GM19395 (cell line): ENCODE measurements around the gene CSMD2.

Source experiments
- ATAC-seq: cut with Tn5 transposase; IDR thresholded peaks from one replicate; pipeline ENCODE4 v1.9.1; 2021; ENCODE audit warnings: mild to moderate bottlenecking, moderate library complexity; ENCODE audit not compliant: unreplicated experiment

CSMD2 gene

DNA sequence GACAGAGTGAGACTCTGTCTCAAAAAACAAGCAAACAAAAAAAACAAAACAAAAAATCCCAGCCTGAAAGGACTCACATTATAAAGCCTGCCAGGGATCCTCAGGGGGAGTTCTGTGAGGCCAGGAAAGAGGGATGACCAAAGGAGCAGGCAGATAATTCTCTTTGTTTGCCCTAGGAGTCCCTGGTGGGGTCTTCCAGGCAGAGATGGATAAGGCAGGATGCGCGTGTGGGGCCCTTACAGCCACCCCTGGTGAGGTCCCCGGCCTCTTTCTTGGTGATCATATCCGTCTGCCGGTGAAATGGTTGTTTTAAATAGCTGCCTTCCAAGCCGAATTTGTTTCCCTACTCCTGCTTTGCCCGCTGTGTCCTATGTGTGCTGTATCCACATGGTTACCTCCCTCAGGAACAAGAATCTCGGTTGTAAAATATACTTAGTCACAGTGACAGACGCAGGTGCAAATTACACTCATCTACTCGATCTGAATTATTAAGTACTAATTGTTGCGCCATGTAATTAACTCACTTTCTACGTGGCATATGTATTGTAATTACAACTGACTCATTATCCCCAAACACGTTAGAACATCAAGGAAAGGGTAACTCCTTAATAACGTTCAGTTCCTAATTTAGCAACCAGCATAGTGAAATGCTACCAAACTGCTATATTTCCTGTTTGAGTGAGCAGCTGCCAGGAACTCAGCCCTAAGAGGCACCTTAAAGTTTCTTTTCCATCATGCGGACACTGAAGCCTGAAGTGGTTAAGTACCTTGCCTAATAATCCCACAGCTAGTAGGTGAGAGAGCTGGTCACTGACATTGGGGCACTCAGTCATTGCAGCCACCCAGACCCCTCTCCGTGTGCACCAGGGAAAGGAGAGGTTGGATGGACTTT, 586.2 kb downstream of the CSMD2 start:
- no peak for ATAC-seq

DNA sequence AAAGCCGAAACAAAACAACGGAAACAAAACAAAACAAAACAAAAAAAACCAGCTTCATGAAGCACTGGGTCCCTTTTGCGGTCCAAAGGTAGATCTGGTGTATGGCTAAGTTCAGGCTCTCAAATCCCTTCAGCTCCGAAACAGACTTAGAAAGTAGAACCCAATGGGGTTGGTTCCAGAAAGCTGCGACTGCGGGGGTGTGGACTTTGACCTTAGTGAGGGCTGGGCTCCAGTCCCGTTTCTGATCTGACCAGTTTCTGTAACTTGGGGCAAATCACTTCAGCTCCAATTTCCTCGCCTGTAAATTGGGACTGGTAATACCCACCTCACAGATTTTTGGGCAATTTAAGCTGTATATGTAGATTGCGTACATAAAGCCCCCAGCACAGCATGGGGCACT, 587.4 kb downstream of the CSMD2 start:
- ATAC-seq: no peak

DNA sequence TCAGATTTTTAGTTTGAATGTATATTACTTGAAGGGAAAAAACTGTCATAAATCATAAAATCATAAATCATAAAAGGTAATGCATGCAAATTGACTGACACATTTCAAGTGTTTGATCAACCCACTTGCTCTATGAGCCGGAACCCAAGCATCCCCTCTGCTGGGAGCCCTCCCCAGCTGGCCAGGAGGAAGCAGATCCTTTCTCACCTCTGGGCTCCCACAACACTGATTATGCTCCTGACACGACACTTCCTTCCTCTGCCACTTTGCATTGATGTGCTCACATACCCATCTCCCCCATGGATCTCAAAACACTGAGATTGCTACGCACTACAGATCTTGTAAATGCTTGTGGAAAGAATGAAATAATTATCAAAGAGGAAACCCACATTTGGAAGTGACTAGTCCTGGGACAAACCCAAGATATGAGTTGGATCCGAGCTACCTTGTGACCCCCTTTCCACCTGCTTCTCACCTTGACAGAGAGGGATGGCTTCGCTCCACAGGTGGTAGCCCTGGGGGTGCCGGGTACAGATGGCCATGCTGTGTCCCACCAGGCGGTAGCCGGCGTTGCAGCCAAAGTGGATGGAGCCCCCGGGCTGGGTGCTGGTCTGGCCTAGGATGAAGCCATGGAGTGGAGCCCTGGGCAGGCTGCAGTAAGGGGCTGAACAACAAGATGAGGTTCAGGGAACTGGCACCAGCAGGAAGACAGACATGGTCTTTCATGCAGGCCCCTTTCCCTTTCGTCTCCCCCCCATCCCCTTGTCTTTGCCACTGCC, 588.0 kb downstream of the CSMD2 start:
- ATAC-seq: no peak

DNA sequence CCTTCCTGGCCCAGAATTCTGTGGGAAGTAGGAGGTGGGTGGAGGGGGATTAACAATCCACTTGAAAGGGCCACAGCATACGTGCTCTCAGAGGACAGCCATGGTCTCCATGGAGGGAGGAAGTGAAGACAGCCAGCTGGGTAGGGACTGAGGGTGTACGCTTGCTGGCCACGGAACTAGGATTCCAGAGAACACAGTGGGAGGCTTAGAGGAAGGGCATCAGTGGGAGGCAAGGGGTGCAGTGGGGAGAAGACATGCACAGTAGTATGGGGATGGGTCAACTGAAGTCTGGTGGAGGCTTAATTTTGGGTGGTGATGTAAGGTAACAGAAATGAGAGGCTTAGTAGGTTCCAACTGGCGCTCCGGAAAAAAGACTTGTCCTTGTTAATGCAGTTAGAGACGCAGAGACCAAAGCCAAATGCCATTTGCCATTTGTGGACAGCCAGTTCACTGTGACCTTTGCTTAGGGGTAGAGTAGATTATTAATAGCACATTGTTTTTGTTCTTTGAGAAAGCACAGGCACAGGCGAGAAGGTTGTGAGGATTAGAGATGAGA, 589.6 kb downstream of the CSMD2 start:
- no peak for ATAC-seq

DNA sequence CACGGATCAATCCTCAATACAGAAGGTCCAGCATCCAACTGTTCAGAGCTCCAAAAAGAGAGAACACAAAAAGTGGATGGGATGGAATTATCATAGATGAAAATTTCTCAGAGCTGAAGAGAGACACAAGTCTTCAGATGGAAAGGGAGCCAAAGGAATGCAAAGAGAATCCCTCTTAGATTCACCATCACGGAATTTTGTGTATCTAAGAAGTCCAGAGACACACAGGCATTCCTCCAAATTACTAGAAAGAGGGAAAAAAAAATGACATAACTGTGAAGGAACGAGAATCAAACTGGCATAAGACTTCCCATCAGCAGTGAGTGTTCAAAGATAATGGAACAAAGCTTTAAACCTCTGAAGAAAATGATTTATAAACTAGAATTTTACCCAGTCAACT, 591.4 kb downstream of the CSMD2 start:
- ATAC-seq: no peak

DNA sequence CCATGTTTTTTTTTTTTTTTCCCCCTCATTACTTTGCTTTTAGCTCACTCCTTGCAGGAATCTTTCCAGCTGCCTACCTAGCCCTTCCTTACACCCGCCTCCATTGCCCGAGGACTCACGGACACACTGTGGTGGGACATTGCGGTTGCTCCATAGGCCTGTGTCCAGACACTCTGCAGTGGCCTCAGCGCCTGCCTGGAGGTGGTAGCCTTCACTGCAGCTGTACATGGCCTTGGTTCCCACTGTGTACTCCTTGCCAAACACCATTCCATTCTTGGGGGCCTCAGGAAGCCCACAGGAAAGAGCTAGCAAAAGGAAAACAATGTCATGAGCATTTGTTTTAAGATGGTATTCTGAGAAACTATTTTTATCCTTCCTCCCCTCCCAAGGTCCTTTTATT, 592.6 kb downstream of the CSMD2 start:
- no peak for ATAC-seq

DNA sequence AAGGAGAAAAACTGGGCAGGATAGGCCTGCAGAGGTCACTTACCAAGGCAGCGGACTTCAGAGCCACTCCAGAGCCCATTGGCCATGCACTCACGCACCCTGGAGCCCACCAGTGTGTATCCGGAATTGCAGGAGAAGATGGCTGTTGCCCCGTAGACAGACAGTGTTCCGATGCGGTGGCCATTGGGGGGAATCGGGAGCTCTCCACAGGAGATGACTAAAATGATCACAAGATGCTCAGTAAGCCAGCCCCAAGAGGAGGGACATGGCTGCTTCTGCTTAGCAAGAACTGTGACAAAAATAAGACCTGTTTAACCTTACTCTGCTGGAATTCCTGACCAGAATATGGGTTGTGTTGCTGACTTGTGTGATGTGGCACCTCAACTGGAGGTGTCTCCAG, 595.7 kb downstream of the CSMD2 start:
- ATAC-seq: no peak

DNA sequence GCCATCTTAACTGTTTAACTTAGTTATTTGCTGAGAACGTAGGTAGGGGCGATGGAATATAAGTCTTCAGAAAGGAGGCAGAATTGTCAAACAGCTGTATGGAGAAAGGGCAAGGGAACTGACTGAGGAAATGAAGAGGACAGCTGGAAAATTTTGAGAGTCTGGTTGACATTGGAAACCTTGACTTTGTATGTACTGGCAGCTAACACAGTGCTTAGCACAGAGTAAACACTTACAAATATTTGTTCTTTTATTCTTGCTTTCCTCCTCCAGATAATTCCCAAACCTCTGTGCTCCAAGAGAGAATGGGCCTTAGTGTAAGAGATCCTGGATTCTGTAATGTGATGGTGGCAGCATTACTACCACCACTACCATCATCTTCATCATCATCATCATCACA, 601.3 kb downstream of the CSMD2 start:
- no peak for ATAC-seq

DNA sequence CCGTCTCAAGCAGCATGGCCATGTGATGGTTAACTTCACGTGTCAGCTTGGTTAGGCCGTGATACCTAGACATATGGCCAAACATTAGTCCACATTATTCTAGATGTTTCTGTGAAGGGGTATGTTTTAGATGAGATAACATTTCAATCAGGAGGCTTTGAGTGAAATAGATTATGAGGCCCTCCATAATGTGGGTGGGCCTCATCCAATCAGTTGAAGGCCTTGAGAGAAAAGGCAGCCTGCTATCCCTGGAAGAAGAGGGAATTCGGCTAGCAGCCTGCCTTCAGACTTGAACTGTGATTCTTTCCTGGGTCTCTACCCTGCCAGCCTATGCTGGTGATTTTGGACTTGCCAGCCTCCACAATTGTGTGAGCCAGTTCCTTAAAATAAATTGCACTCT, 602.5 kb downstream of the CSMD2 start:
- ATAC-seq: no peak

DNA sequence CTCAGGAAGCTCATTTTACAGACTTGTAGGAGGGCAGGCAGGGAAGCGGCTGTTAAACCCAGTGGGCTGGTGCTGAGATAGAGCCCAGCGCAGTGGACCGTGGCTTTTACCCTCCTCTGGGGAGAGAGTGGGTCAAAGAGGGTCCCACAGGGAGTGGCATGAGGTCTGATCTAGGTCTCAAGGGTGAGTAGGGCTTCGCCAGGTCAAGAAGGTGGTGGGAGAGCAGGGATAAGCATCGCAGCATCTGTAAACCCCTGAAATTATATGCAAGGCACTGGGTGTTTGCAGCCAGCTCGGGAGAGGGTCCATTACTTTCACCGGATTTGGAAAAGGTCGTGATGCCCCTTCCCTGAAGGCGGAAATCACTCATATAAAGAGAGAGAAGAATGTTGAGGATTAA, 603.5 kb downstream of the CSMD2 start:
- ATAC-seq: no peak

DNA sequence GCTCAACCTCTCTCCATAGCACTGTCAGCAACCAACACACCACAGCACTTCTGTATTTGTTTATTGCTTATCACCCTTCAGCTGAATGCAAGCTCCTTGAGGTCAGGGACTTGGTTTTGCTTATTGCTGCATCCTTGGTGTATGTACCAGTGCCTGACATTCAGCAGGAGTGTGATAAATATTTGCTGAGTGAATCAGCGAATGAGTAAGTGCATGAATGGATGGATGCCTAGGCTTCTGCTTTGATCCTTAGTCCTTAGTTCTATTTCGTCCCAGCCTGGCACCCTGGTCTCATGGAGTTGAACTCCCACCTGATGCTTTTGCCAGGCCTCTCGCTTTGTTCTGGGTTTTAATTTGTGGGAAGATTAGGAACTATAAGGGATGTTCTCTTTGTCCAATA, 604.4 kb downstream of the CSMD2 start:
- no peak for ATAC-seq

DNA sequence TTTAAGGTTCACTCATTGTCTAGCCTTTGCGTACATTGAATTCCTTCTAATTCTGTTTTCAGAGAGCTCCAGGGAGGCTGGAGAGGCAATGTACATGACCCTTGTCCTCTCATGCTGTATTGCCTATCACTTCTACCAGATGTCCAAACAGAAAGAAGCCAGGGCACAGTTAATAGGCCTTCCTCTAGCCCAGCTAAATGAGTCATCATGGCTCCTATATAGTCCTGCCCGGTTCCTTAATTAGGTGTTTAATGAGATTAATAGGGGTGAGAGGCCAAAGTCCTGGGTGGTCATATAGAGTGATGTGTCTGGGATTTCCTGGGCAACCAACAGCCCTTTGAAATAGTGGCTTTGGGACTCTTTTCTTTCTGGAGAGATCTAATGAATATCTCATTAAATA, 616.3 kb downstream of the CSMD2 start:
- ATAC-seq: no peak

DNA sequence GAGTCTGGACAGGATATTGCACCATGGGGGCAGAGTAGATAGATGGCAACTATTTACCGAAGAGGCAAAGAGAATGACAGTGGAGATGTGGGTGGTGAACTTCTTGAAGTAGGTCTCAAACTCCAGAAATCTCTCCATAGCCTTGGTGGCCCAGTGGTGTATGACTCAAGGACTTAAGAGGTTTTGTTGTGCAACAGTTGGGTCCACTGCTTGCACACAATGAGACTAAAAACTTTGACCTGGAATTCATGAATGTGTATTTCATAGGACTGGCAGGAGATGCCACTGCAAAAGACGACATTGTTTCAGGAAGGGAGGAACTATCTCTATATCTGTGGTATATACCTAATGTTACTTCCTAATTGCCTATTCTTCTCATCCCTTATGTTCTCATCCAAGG, 616.7 kb downstream of the CSMD2 start:
- no peak for ATAC-seq

DNA sequence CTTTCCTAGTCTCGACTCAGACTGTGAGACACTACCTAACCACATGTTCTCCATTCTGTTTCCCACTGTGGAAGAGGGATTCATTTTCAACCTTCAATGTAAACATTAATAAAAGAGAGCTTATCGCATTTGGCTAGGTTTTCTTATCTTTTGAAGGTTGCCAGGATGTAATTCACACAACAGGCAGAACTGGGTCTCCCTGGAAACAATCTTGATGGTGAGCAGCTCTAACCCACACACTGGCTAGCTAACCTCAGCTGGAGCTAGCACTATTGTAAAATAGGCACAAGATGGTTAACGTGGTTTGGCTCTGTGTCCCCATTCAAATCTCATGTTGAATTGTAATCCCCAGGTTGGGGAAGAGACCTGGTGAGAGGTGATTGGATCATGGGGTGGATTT, 617.5 kb downstream of the CSMD2 start:
- no peak for ATAC-seq

DNA sequence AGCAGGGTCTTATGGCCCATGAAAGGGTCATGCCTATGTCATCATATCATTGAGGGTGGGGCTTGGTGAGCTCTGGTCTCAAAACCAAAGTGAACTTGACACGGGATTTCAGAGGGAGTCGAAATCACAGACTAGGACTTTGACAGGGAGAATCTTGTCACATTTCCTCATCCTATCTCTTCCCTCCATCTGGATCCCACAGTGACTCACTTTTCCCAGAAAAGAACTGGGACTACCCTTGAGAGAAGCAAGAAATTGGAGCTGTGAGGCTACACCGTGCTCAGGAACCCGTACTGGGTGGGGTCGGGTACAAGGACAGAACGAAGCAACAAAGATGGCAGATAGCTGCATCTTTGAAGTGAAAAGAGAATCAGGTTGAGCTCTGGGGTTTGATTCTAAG, 623.1 kb downstream of the CSMD2 start:
- no peak for ATAC-seq

DNA sequence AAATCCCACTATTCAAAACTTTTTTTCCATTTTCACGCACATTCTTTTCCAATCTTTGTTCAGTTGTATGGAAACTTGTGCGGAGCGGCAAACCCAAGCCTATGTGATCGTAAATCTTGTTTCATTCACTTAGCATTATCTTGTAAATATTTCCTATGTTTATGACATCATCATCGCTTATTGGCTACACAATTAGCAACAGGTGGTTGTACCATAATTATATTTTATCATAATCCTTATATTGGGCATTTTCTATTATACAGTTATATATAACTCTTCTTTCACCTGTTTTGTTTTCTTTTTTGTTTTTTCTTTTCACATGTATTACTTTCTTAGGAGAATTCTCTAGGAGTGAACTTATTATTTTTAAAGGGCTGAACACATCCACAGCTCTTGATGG, 627.1 kb downstream of the CSMD2 start:
- no peak for ATAC-seq

DNA sequence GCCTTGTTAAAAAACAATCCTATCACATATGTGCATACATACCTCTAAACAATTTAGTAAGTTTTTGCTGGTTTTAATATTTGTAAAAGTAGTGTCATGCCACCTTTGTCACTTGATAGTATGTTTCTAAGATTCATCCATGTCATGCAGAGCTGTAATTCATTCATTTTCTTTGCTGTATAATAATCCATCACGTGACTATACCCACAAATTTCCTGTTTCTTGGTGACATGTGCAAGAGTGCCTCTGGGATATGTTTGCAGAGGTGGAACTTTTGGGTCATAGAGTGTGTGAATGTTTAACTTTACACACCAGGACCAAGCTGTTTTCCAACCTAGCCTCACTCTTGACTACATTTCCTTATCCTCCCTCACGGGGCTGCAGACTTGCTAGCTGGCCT, 629.7 kb downstream of the CSMD2 start:
- no peak for ATAC-seq

DNA sequence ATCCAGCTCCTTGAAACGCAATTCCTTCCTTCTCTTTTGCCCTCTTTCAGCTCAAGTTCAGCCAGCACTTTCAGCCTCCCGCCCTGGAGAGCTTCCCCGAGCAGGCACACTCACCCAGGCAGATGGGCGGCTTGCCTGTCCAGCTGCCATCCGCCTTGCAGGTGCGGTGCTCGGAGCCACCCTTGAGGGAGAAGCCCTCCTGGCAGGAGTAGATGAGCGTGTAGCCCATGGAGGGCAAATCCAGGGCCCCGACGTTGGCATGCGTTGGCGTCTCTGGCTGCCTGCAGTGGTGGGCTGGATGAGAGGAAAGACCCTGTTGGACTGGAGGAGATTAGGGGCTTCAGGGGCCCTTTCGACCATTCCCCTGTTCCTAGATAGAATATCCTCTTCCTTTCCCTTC, 632.1 kb downstream of the CSMD2 start:
- no peak for ATAC-seq

DNA sequence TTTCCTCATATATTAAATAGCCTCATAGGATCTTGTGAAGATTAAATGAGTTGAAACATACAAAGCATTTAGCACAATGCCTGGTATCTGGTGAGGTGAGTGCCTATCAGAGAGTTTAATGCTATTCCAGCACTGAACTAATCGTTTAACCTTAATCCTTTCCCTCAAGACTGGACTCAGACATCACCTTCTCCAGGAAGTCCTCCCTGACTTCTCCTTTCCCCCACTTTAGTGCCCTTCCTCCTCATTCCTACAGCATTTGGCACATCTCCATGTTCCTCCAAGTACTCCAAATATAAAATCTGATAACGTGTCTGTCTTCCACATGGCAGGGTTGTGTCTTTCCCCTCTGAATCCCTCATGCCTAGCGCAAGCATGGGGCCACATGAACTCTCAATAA, 632.8 kb downstream of the CSMD2 start:
- no peak for ATAC-seq

DNA sequence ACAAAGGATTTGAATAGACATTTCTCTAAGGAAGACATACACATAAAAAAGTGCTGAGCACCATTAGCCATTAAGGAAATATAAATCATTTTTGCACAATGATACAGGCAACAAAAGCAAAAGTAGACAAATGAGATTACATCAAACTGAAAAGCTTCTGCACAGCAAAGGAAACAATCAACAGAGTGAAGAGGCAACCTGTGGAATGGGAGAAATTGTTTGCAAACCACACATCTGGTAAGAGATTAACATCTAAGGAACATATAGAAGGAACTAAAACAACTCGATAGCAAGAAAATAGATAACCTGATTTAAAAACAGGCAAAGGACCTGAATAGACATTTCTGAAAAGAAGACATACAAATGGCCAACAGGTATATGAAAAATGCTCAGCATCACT, 635.1 kb downstream of the CSMD2 start:
- no peak for ATAC-seq

DNA sequence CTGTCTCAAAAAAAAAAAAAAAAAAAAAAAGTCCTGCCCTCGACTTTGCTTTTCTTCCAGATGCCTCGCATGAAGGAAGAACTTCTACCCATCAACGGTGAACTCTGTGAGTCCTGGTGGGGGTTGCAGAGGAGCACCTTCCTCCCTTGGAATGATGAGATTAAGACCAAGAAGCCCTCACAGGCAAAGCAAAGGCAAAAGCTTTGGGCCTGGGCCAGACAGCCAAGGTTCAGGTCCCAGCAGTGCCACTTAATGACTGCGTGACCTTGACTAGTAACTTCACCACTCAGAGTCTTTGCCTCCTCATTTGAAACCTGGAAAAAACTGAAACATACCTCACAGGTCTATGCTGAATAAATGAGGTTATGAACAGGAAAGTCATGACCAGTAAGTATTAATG, 637.1 kb downstream of the CSMD2 start:
- no peak for ATAC-seq

DNA sequence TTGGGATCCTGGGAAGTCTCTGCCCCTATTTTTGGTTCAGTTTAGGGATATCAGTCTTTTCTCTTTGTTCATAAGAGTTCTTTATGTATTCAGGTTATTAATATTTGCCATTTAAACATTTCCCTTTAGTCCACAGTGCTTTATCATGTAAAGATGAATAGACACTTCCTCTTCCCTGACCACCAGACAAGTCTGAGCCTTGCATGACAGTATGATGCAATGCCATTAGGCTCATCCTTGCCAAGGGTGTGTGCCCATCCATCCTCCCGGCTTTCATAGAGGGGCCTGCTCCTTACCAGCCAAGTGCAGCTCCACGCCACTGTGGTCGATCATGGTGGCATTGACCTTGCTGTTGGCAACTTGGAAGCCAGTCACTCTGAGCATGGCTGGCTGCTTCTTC, 640.4 kb downstream of the CSMD2 start:
- ATAC-seq: no peak
